Neural progenitor cell (in vitro differentiated cells): ENCODE results near the gene KAZN. TPM values are rescaled to one million over a fixed set of nuclear protein-coding genes. Genes with fewer than 3 reads are reported as not detected.

Experiments used
- DNase-seq: peaks from one replicate; pipeline ENCODE4 v3.0.0-alpha.2; 2016; ENCODE audit warnings: low spot score
- H2AFZ ChIP-seq: fragments of 200-600 bp; sonication (generic); replicated peaks from 2 replicates; pipeline ENCODE4 v1.6.1; 2016; ENCODE audit warnings: antibody characterized with exemption
- H3F3A ChIP-seq: fragments of 200-600 bp; sonication (generic); 2 replicates; pipeline ENCODE4 v1.6.1; 2016; ENCODE audit warnings: antibody characterized with exemption, low read depth
- H3K27ac ChIP-seq: fragments of 200-600 bp; sonication (generic); 2 replicates; pipeline ENCODE4 v1.5.1; 2016; ENCODE audit warnings: mild to moderate bottlenecking
- H3K27me3 ChIP-seq: fragments of 200-600 bp; sonication (generic); 2 replicates; pipeline ENCODE4 v1.6.1; 2016; ENCODE audit warnings: mild to moderate bottlenecking, moderate library complexity
- H3K36me3 ChIP-seq: fragments of 200-600 bp; sonication (generic); 2 replicates; pipeline ENCODE4 v1.5.1; 2016
- H3K4me1 ChIP-seq: fragments of 200-600 bp; sonication (generic); 2 replicates; pipeline ENCODE4 v1.6.1; 2016; ENCODE audit warnings: mixed run types
- H3K4me2 ChIP-seq: fragments of 200-600 bp; sonication (generic); 2 replicates; pipeline ENCODE4 v1.6.1; 2016
- H3K4me3 ChIP-seq: fragments of 200-600 bp; sonication (generic); 2 replicates; pipeline ENCODE4 v1.5.1; 2016
- H3K79me2 ChIP-seq: fragments of 200-600 bp; sonication (generic); 2 replicates; pipeline ENCODE4 v1.6.1; 2016; ENCODE audit warnings: low read depth
- H3K9ac ChIP-seq: fragments of 200-600 bp; sonication (generic); 2 replicates; pipeline ENCODE4 v1.6.1; 2016
- H3K9me3 ChIP-seq: fragments of 200-600 bp; sonication (generic); 2 replicates; pipeline ENCODE4 v1.5.1; 2016; ENCODE audit warnings: low read depth
- H4K20me1 ChIP-seq: fragments of 200-600 bp; sonication (generic); 2 replicates; pipeline ENCODE4 v1.6.1; 2016; ENCODE audit warnings: low read depth
- H3K27ac Mint-ChIP-seq: 3 replicates; pipeline ENCODE4 v1.8.0; 2021; ENCODE audit warnings: mixed read lengths
- H3K27me3 Mint-ChIP-seq: 2 replicates; pipeline ENCODE4 v1.8.0; 2022; ENCODE audit warnings: low read depth, mild to moderate bottlenecking, inconsistent platforms, moderate library complexity, mixed read lengths; ENCODE audit not compliant: insufficient read depth
- H3K36me3 Mint-ChIP-seq: 3 replicates; pipeline ENCODE4 v1.8.0; 2021; ENCODE audit warnings: mixed read lengths
- H3K4me1 Mint-ChIP-seq: 3 replicates; pipeline ENCODE4 v1.8.0; 2021; ENCODE audit warnings: mixed read lengths
- H3K4me3 Mint-ChIP-seq: 3 replicates; pipeline ENCODE4 v1.8.0; 2021; ENCODE audit warnings: mild to moderate bottlenecking, moderate library complexity, mixed read lengths
- H3K9me3 Mint-ChIP-seq: 3 replicates; pipeline ENCODE4 v1.8.0; 2020; ENCODE audit warnings: mixed read lengths
- CTCF ChIP-seq: fragments of 200-600 bp; sonication (generic); IDR thresholded peaks from 2 replicates; pipeline ENCODE4 v1.5.1; 2017; ENCODE audit warnings: antibody characterized with exemption, mild to moderate bottlenecking
- EZH2 ChIP-seq: fragments of 200-600 bp; sonication (generic); IDR thresholded peaks from 2 replicates; pipeline ENCODE4 v1.6.1; 2017; ENCODE audit warnings: antibody characterized with exemption, mild to moderate bottlenecking, moderate library complexity
- EZH2phosphoT487 ChIP-seq: fragments of 200-600 bp; sonication (generic); IDR thresholded peaks from 2 replicates; pipeline ENCODE4 v1.6.1; 2017; ENCODE audit warnings: antibody characterized with exemption
- total RNA-seq: library from RNA; depleted of rRNA; stranded (reverse); fragments of >200 nt; gene quantifications from 2 replicates; pipeline ENCODE4 v1.2.3, GENCODE V29; 2015; ENCODE audit warnings: low replicate concordance

Gene KAZN
- total RNA-seq, 1 donor from 2014 or later = 6.1 TPM

GRCh38 chr1:14845851-14846250 lies 247.4 kb downstream of the KAZN start:
- peaks cover 14% of the 10 kb centered on the region for H3K4me1 Mint-ChIP-seq
- no peaks in the 10 kb centered on the region for H3K27me3 ChIP-seq
- H2AFZ ChIP-seq = no peak overlapping the region
- TF ChIP-seq CTCF (no peak), EZH2 (no peak), EZH2phosphoT487 (no peak)
- H3K4me2 ChIP-seq = no peak overlapping the region
- no peaks in the 10 kb centered on the region for H3K79me2 ChIP-seq
- no peak overlapping the region for H3K4me3 ChIP-seq
- no peak overlapping the region for H3K9ac ChIP-seq
- no peaks in the 10 kb centered on the region for H3K4me1 ChIP-seq
- no peak overlapping the region for H3K27ac ChIP-seq
- H4K20me1 ChIP-seq = no peaks in the 10 kb centered on the region
- no peak overlapping the region for H3K4me3 Mint-ChIP-seq
- no peaks in the 10 kb centered on the region for H3F3A ChIP-seq
- H3K36me3 Mint-ChIP-seq = peaks cover 13% of the 10 kb centered on the region
- no peak for DNase-seq
- no peaks in the 10 kb centered on the region for H3K9me3 ChIP-seq
- no peak overlapping the region for H3K27ac Mint-ChIP-seq
- peaks cover 26% of the 10 kb centered on the region for H3K9me3 Mint-ChIP-seq
- no peaks in the 10 kb centered on the region for H3K36me3 ChIP-seq
- peaks cover 4% of the 10 kb centered on the region for H3K27me3 Mint-ChIP-seq

- H3K79me2 ChIP-seq = no peaks in the 10 kb centered on the region
- no peaks in the 10 kb centered on the region for H3F3A ChIP-seq
- H3K4me2 ChIP-seq = no peak overlapping the region
- peaks cover 20% of the 10 kb centered on the region for H3K9me3 Mint-ChIP-seq
- H3K4me3 ChIP-seq = no peak overlapping the region
- peaks cover 14% of the 10 kb centered on the region for H3K4me1 Mint-ChIP-seq
- H3K36me3 ChIP-seq = no peaks in the 10 kb centered on the region
- H3K27me3 Mint-ChIP-seq = peaks cover 4% of the 10 kb centered on the region
- H3K27me3 ChIP-seq = no peaks in the 10 kb centered on the region
- H2AFZ ChIP-seq = no peak overlapping the region
- no peak overlapping the region for H3K27ac Mint-ChIP-seq
- TF ChIP-seq CTCF (no peak), EZH2phosphoT487 (no peak), EZH2 (no peak)
- H3K27ac ChIP-seq = no peak overlapping the region
- H3K9me3 ChIP-seq = no peaks in the 10 kb centered on the region
- H3K4me3 Mint-ChIP-seq = no peak overlapping the region
- DNase-seq = no peak
- H4K20me1 ChIP-seq = no peaks in the 10 kb centered on the region
- no peaks in the 10 kb centered on the region for H3K4me1 ChIP-seq
- H3K36me3 Mint-ChIP-seq = peaks cover 10% of the 10 kb centered on the region
- no peak overlapping the region for H3K9ac ChIP-seq
Observed at GRCh38 chr1:14846688-14847087, 248.2 kb downstream of the KAZN start.

GRCh38 chr1:14848203-14848602 lies 249.7 kb downstream of the KAZN start:
- H4K20me1 ChIP-seq = no peaks in the 10 kb centered on the region
- peak overlapping the region; percentile 51 for H3K27ac Mint-ChIP-seq
- H3K4me1 ChIP-seq = no peaks in the 10 kb centered on the region
- H3K27me3 ChIP-seq = no peaks in the 10 kb centered on the region
- no peaks in the 10 kb centered on the region for H3K9me3 ChIP-seq
- H3K27ac ChIP-seq = no peak overlapping the region
- H2AFZ ChIP-seq = no peak overlapping the region
- no peak overlapping the region for H3K4me3 Mint-ChIP-seq
- peaks cover 4% of the 10 kb centered on the region for H3K27me3 Mint-ChIP-seq
- peaks cover 2% of the 10 kb centered on the region for H3K36me3 Mint-ChIP-seq
- H3K9me3 Mint-ChIP-seq = peaks cover 8% of the 10 kb centered on the region
- H3K36me3 ChIP-seq = no peaks in the 10 kb centered on the region
- no peak overlapping the region for H3K9ac ChIP-seq
- no peak overlapping the region for H3K4me2 ChIP-seq
- DNase-seq = no peak
- no peak overlapping the region for H3K4me3 ChIP-seq
- no peaks in the 10 kb centered on the region for H3F3A ChIP-seq
- H3K79me2 ChIP-seq = no peaks in the 10 kb centered on the region
- peaks cover 14% of the 10 kb centered on the region for H3K4me1 Mint-ChIP-seq
- TF ChIP-seq EZH2phosphoT487 (no peak), CTCF (no peak), EZH2 (no peak)

GRCh38 chr1:14848625-14849024 lies 250.1 kb downstream of the KAZN start:
- Histone ChIP-seq H4K20me1 (no peaks in the 10 kb centered on the region), H3K27ac (no peak overlapping the region), H2AFZ (no peak overlapping the region), H3K27me3 (no peaks in the 10 kb centered on the region), H3K4me2 (no peak overlapping the region), H3K79me2 (no peaks in the 10 kb centered on the region), H3K9me3 (no peaks in the 10 kb centered on the region), H3K4me1 (no peaks in the 10 kb centered on the region), H3K36me3 (no peaks in the 10 kb centered on the region), H3K4me3 (no peak overlapping the region), H3F3A (no peaks in the 10 kb centered on the region), H3K9ac (no peak overlapping the region)
- Mint-ChIP-seq H3K4me3 (no peak overlapping the region), H3K9me3 (peaks cover 8% of the 10 kb centered on the region), H3K36me3 (peaks cover 2% of the 10 kb centered on the region), H3K27ac (peak overlapping the region; percentile 90), H3K4me1 (peaks cover 14% of the 10 kb centered on the region), H3K27me3 (peaks cover 4% of the 10 kb centered on the region)
- DNase-seq = no peak
- TF ChIP-seq CTCF (no peak), EZH2phosphoT487 (no peak), EZH2 (no peak)
